ENCODE data around the gene CCT6B.

DNA sequence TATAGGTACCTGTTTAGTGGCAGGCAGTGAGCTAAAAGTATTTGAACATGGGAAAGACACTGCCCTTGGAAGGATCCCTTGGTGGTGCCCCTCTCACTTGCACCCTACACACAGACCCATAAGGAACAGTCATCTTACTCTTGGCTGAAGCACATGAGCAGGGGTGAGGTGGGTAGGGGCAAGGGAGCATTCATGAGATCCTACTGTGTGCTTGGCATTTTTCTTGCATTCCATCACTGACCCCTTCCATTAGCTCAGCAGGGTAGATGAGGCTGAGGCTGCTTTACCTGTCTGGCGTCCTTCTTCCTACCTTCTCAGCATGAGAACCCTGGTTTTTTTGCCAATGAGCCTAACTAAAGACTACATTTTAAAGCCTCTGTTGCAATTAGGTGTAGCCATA, 48.3 kb downstream of the CCT6B start:
- TF ChIP-seq POLR2A (IDR thresholded peaks at IDR 0.05) = no peak
- TF ChIP-seq, protein P1, sequence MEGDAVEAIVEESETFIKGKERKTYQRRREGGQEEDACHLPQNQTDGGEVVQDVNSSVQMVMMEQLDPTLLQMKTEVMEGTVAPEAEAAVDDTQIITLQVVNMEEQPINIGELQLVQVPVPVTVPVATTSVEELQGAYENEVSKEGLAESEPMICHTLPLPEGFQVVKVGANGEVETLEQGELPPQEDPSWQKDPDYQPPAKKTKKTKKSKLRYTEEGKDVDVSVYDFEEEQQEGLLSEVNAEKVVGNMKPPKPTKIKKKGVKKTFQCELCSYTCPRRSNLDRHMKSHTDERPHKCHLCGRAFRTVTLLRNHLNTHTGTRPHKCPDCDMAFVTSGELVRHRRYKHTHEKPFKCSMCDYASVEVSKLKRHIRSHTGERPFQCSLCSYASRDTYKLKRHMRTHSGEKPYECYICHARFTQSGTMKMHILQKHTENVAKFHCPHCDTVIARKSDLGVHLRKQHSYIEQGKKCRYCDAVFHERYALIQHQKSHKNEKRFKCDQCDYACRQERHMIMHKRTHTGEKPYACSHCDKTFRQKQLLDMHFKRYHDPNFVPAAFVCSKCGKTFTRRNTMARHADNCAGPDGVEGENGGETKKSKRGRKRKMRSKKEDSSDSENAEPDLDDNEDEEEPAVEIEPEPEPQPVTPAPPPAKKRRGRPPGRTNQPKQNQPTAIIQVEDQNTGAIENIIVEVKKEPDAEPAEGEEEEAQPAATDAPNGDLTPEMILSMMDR (IDR thresholded peaks at IDR 0.05) = no peak
